Mucosa of gallbladder (tissue), 1 donor: ENCODE results near the gene ADAMTS14. TPM values are rescaled to one million over a fixed set of nuclear protein-coding genes. Genes with fewer than 3 reads are reported as not detected.
"Not testable (repeated sequence)": the region's sequence is repeated elsewhere in the genome, so short reads cannot be mapped to it uniquely, and the experiment has no call there.

Source experiments
- DNase-seq: peaks from one replicate; pipeline ENCODE4 v3.0.0-alpha.2; 2020; ENCODE audit warnings: low spot score
- total RNA-seq: library from RNA; stranded (reverse); gene quantifications from one replicate; pipeline ENCODE4 v1.2.1, GENCODE V29; 2021
- donor health status: DM: no; HTN: no; CAD: no.

Gene ADAMTS14
- total RNA-seq, 1 donor from 2014 or later, result 4.3 TPM

DNA sequence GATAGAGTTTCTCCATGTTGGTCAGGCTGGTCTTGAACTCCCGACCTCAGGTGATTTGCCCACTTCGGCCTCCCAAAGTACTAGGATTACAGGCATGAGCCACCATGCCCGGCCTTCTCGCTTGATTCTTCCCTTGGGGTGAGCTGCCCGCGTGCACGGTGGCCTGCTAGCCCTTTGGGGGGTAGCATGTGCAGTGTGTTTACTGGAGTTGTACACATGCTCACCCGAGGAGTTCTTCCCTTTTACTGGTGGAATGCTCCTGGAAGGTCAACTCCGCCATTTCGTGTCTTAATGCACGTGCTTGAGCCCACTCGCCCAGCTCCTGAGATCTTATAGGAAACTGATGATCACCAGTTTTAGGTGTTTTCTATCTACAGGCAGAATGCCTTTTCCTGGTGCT, 17.0 kb upstream of the ADAMTS14 start:
- DNase-seq, result no peak

DNA sequence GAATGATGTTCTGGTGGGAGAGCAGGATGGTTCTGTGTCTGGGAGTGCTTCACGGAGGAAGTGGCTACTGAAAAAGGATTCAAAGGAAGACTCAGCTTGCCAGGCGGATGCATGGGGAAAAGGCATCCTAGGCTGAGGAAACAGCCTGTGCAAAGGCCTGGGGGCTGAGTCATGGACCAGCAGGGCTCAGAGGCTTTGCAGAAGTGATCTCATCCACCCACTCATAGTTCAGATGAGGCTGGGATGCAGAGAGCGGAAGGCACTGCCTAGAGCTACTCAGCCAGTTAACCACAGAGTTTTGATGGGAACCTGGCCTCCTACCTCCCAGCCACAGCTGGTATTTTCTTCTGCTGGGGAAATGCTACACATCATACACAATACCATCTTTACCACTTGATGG, 15.8 kb upstream of the ADAMTS14 start:
- peak; percentile 26 for DNase-seq

DNA sequence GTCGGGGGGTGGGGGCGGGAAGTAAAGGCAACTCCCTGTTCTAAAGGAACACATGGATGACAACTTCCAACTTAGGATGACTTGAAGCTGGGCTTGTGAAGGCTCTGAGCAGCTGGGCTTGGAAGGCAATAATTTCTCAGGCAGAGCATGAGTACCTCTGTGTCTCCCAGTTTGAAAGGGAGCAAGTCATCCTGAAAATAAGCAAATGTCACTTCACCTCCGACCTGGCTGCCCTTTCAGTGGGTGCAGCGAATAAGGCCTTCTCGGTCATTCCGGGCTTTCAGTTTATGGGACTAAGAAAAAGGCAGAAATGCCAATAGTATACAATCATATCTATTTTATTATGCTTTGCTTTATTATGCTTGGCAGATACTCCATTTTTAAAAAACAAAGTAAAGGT, 15.3 kb upstream of the ADAMTS14 start:
- no peak for DNase-seq

DNA sequence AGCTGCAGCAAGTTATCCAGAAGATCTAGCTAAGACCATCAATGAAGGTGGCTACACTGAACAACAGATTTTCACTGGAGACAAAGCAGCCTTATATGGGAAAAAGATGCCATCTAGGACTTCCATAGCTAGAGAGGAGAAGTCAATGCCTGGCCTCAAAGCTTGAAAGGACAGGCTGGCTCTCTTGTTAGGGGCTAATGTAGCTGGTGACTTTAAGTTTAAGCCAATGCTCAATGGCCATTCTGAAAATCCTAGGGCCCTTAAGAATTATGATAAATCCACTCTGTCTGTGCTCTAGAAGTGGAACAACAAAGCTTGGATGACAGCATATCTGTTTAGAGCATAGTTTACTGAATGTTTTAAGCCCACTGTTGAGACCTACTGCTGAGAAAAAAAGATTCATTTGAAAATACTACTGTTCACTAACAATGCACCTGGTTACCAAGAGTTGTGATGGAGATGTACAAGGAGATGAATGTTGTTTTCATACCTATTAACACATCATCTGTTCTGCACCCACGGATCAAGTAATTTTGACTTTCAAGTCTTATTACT, 13.6 kb upstream of the ADAMTS14 start:
- no peak for DNase-seq

DNA sequence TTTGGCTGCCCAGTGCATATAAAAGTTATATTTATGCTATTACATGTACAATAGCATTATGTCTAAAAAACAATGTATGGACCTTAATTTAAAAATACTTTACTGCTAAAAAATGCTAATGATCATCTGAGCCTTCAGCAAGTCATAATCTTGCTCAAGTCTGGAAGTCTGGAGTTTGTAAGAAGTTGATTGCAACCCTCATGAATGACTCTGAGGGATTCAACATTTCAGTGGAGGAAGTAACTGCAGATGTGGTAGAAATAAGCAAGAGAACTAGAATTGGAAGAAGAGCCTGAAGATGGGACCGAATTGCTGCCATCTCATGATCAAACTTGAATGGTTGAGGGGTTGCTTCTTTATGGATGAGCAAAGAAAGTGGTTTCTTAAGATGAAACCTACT, 13.0 kb upstream of the ADAMTS14 start:
- no peak for DNase-seq

DNA sequence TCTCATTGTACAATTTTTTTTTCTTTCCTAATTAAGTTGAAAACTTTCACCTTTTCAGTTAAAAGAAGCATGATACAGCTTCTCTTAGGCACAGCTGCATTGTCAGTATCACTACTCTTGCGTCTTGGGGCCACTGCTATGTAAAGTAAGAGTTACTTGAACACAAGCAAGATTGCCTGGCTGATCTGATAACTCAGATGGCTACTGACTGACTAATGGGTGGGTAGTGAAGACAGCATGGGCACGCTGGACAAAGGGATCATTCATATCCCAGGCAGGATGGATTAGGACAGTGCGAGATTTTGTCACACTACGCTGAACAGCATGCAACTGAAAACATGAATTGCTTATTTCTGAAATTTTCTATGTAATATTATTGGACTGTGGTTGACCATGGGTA, 11.6 kb upstream of the ADAMTS14 start:
- no peak for DNase-seq

DNA sequence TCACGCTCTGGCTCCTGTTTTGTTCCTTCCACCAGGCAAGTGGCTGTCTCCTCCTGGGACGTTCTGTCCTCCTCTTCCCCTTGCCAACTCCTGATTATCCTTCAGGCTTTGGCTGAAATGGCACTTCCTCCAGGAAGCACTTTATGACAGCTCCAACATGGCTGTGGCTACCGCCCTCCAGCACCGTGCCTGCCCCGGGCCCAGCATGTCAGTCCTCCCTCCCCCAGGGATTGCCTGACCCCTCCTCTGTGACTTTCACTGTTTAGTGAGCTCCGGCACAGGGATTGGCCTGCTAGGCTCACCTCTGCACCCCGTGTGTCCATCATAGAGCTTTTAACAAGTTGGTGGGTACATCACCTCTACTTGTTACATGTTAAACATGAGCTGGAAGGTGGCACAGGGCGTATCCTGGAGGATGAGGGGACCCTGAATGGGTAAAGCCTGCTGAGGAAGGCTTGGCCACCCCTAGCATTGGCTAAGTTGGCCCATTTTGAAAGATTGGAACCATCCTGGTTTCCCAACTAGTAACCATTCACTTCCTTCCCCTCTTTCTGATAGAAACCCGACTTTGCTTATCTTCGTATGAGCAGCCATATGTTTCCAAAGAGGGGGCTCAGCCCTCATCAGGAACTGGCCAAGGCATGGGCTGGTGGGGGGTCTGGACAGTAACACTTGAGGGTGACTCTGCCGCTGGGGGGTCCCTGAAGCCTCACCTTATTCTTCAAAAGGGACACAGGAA, 10.5 kb upstream of the ADAMTS14 start:
- no peak for DNase-seq

DNA sequence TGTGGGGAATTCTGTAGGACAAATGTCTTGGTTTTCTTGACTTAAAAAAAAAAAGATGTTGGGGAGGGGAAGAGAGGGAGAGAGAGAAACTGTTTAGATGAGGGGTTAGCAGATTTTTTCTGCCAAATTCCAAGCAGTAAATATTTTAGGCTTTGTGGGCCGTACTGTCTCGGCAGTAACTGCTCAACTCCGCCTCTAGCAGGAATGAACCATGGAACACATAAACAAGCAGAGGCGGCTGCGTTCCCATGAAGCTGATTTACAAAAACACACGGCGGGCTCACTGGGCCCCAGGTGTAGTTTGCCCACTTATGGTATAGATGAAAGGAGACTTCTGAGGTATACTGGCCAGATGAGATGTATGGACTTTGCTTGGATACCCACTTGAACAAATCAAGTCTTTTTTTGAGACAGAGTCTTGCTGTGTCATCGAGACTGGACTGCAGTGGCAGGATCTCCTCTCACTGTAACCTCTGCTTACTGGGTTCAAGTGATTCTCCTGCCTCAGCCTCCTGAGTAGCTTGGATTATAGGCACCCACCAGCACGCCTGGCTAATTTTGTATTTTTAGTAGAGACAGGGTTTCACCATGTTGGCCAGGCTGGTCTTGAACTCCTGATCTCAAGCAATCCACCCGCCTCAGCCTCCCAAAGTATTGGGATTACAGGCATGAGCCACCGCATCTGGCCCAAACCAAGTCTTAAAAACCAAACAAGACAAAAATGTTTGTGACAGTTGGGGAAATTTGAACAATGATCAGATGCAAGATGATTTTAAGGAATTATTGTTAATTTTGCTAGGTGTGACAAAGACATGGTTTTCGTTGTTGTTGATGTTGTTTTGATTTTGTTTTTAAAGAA, 9.7 kb upstream of the ADAMTS14 start:
- DNase-seq, result no peak

DNA sequence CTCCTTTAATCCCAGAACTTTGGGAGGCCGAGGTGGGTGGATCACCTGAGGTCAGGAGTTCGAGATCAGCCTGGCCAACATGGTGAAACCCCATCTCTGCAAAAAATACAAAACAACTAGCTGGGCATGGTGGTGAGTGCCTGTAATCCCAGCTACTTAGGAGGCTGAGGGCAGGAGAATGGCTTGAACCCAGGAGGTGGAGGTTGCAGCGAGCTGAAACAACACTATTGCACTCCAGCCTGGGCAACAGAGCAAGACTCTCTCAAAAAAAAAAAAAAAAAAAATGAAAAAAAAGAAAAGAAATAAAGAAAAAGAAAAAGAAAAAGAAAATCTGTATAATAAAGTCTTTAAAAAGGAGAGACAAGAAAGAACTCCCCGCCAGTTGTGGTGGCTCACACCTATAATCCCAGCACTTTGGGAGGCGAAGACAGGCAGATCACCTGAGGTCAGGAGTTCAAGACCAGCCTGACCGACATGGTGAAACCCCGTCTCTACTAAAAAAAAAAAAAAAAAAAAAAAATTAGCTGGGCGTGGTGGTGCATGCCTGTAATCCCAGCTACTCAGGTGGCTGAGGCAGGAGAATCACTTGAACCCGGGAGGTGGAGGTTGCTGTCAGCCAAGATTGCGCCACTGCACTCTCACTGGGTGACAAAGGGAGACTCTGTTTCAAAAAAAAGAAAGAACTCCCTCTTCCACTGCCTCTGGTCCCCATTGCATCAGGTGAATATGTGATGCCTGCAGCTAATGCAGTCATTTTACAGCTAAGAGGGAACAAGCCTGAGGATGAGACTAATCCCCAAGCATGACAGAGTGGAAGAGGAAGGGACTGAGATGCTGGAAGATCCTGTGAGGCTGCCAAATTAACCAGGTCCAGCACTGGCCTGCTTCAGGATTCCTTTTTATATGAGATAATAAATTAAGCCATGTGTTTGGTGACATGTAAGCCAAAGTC, 8.6 kb upstream of the ADAMTS14 start:
- DNase-seq, result not testable (repeated sequence)

DNA sequence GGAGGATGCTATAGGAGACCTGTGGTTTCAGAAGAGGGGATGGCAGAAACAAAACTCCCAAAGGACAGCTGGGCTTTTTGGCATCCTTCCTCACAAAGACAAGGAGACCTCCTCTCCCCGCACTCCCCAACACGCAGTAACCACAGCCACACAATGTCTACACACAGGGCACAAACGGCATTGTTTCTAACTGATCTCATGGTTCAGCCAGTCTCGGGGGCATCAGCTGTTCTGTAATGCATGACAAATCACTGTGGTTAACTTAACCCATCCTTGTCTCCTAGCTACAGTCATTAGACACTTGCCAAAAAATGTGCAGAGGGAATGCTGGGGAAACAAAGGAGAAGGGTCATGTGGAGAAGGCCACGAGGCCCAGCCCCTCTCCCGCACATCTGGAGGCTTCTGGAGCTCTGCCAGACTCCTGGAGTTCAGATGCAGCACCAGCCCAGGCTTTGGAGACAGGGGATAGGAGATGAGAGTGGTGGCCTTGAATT, 7.6 kb upstream of the ADAMTS14 start:
- no peak for DNase-seq

DNA sequence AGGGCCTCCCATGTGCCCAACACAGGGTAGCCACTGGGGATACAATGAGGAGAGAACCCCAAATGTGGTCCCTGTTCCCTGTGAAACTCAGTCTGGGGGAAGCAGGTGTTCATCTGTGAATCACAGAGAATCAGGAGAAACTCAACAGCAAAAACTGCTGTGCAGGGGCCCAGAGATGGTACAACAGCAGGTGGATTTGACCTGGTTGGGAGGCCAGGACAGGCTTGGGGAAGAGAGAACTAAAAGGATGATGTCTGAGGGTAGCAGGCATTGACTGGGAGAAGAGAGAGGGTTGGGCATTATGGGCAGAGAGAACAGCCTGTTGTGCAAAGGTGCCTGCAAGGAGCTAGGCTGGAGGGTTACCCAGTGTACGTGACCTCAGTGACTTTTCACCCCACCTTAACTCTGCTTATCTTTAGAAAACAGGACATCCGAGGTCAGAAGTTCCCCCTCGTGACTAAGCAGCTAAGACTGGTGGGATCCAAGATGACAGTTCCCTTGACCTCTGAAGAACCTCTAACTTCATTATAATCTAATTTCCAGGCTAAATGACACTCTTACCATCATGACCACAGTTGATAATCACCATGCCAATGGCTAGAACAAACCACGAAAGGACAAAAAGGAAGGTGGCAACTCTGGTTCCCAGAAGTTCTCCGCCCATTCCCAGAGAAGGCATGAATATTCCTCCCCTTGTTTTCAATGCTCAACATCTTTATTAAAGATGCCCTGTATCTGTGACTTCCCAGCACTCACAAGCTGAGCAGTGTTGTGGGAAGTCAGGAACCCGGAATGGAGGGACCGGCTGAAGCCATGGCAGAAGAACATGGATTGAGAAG, 5.1 kb upstream of the ADAMTS14 start:
- no peak for DNase-seq

DNA sequence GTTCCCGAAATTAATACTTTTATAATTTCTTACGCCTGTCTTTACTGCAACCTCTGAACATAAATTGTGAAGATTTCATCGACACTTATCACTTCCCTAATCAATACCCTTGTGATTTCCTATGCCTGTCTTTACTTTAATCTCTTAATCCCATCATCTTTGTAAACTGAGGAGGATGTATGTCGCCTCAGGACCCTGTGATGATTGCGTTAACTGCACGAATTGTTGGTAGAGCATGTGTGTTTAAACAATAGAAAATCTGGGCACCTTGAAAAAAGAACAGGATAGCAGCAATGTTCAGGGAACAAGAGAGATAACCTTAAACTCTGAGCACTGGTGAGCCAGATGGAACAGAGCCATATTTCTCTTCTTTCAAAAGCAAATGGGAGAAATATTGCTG, 4.5 kb upstream of the ADAMTS14 start:
- DNase-seq, result not testable (repeated sequence)

DNA sequence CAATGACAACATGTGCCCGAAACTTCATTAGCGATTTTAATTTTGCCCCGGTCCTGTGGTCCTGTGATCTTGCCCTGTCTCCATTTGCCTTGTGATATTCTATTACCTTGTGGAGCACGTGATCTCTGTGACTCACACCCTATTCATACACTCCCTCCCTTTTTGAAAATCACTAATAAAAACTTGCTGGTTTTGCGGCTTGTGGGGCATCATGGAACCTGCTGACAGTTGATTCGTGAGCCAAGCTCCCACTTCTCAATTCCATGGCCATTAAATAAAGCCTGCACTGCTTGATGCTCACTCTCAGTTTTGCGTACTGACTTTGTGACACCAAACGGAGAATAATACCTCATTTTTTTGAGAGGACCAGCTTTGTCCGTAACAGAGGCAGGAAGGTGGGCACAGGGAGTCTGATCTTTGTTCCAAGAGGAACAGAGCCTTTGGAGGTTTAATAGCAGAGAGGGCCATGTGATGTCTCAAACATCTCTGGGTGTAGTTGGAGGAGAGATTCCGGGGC, 3.8 kb upstream of the ADAMTS14 start:
- no peak for DNase-seq

DNA sequence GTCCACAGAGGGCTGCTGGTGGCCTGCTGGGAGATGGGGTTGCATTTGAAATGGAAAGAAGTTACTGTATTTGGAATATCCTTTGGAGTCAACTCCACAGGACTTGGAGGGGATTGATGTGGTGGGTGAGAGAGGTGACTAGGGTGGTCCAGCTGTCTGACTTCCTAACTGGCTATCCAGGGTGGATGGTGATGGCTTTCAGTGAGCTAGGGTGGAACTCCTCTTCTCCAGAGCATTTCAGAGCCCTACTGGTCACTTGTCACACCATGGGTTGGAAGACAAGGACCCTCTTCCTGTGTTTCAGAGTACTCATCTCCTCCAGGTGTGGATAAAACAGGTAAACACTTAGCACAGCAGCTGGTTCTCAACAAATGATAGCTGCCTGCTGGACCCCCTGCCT, 3.3 kb upstream of the ADAMTS14 start:
- no peak for DNase-seq

DNA sequence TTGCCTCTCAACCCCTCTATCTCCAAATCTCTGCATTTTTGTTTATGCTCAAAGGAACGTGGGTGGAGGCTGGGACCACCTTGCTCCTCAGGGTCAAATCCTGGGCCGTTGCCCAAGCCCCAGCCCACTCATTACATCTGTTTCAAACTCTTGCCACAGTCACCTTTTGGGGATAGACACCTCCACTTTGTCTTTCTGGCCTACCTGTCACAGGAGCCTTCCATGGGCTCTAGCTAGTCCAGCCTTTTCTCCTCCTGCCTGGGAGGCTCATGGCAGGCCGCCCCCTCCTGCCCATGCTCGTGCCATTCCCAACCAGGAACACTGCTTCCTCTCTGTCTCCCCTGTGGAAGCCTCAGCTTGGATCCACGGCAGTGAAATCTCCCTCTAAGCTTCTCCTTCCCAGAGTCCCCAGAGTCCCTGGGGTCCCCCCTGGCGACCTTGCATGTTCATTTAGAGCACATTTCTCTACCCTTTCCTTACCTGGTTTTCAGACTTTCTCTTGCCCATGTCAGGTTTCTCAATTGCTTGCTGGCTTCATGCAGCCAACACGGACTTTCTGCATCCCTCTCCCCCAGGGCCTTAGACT, 2.5 kb upstream of the ADAMTS14 start:
- DNase-seq, result no peak

DNA sequence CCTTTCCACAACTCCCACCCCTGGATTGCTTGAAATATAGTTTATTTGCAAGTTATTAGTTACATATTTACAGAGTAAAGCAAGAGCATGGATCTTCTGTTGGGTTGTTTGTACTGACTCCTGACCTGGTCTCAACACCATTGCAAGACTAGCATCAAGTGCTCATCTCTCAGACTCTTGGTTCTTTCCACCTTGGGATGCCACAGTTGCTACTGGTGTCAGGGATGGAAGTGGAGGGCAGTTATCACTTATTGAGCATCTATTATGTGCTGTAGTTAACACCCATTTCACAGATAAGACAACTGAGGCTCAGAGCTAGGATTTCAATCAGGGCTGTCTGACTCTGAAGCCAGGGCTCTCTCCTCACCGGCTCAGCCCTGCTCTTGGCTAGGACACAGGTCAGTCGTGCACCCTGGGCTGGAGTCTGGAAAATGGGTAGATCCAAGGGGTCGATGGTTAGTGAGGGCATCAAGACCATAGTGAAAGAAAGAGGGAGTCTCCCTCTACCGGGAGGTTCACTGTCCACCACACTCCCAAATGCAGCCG, 614 bp upstream of the ADAMTS14 start:
- no peak for DNase-seq

DNA sequence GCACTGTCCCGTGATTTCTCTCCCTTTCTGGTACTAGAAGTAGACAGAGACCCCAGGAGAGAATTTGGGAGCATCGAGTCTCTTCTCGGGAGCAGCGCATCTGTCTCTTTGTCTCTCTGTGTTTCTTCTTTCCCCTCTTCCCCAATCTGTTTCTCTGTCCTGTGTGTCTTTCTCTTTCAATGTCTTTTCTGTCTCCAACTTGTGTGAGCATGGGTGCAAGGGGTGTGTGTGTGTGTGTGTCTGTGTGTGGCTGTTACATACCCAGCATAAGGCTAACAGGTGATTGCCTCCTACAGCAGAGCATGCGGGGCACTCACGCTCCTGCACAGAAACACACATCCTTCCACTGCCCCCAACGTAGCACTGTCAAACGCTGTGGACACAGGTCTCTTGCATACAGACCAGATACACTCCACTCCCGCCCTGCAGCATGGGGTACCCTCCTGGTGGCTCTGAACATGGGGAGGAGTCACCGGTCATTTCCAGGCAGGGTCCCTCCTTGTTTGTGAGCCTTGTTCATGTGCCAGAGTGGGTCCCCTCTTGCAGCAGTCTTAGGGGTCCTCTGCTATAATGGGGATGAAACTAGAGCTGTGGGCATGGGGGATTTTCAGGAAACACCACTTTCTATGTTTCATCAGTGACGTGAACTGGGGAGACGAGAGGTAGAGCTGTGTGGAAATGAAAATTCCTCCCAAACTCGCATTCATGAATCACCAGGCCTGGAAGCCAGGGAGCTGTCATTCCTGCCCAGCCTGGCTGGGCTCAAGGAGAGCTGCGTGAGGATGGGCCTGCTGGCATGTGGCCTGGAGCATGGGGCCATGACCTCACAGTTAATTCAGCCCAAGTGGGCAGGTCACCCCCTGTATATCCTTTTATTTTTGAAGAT, 980 bp downstream of the ADAMTS14 start:
- peak; percentile 43 for DNase-seq

DNA sequence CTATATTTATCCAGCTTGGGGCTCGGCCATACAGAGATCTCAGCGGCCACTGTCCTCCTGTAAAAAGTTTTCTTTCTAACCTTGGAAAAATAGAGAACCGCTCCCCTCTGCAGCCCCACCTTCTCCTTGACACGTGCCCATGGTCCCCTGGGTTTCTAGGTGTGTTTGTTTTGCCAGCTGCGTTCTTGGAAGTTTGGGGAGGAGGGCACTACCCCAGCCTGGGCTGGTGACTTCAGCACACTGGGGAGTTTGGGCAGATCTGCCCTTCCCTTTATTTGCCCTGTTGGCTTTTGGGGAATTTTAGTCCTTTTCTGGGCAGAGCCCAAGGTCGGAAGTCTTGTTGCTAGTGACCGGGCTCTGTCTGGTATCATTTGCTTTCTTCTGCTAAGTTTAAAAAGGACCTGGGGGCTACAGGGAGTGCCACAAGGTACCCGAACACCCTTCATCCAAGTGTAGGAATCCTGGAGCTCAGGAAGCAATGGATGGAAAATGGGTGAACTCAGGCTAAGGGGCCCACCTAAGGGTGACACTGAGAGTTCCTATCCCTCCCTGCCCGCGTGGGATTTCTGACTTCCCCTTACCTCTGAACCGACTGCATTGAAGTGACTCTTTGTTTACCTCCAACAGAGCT, 1.7 kb downstream of the ADAMTS14 start:
- DNase-seq, result no peak
